ENCODE results near the gene CLSTN2. TPM values are rescaled to one million over a fixed set of nuclear protein-coding genes. Genes with fewer than 3 reads are reported as not detected.

Gene CLSTN2
- total and polyA plus RNA-seq, 12 donors = 0.67 to 17.8 (median 5.3) TPM

DNA sequence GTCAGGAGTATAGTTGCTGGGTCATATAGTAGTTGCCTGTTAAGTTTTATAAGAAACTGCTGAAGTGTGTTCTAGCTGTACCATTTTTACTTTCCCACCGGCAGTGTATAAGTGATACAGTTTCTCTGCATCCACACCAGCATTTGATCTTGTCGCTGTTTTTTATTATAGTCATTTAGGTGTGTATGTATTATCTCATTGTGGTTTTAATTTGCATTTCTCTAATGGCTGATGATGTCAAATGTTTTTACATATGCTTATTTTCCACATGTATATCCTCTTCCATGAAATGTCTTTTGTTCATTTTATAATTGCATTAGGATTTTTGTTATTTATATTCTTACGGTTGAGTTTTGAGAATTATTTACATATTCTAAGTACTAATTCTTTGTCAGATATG is 254.3 kb downstream of the CLSTN2 start:
- Histone ChIP-seq H3K4me1 (replicated peaks in 1 of 2) (peaks cover 6 to 18% of the 10 kb centered on the region in 2 donors), H3K9me3 (replicated peaks in 1 of 3) (no peaks in the 10 kb centered on the region), H3K4me3 (no peak overlapping the region), H3K27me3 (no peaks in the 10 kb centered on the region), H3K27ac (no peak overlapping the region), H3K36me3 (replicated peaks in 1 of 2) (no peaks in the 10 kb centered on the region)
- no peak for DNase-seq
- intact Hi-C loops (cut with DNase I) = no loop called here
- 95 to 97% (median 95%) methylated on average over 3 of the region's 3 CpGs for WGBS, 4 donors
- no peak for TF ChIP-seq POLR2A (IDR thresholded peaks at IDR 0.05)
- TF ChIP-seq, protein P1, sequence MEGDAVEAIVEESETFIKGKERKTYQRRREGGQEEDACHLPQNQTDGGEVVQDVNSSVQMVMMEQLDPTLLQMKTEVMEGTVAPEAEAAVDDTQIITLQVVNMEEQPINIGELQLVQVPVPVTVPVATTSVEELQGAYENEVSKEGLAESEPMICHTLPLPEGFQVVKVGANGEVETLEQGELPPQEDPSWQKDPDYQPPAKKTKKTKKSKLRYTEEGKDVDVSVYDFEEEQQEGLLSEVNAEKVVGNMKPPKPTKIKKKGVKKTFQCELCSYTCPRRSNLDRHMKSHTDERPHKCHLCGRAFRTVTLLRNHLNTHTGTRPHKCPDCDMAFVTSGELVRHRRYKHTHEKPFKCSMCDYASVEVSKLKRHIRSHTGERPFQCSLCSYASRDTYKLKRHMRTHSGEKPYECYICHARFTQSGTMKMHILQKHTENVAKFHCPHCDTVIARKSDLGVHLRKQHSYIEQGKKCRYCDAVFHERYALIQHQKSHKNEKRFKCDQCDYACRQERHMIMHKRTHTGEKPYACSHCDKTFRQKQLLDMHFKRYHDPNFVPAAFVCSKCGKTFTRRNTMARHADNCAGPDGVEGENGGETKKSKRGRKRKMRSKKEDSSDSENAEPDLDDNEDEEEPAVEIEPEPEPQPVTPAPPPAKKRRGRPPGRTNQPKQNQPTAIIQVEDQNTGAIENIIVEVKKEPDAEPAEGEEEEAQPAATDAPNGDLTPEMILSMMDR (IDR thresholded peaks at IDR 0.05) = no peak

DNA sequence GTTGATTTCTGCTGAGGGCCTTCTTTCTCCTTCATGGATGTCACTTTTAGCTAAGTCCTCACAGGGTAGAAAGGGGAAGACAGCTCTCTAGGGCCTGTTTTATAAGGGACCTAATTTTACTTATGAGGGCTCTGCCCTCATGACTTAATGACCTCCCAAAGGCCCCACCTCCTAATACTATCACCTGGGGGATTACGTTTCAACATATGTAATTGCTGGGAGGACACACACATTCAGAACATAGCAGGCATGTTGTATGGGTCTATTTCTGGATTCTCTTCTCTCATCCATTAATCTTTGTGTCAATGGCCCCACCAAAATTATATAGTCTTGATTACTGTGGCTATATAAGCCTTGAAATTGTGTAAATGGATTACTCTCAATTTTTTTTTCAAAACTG is 255.0 kb downstream of the CLSTN2 start:
- Histone ChIP-seq H3K27ac (no peak overlapping the region), H3K4me3 (no peak overlapping the region), H3K27me3 (no peaks in the 10 kb centered on the region), H3K4me1 (replicated peaks in 1 of 2) (peaks cover 6 to 18% of the 10 kb centered on the region in 2 donors), H3K9me3 (replicated peaks in 1 of 3) (no peaks in the 10 kb centered on the region), H3K36me3 (replicated peaks in 1 of 2) (no peaks in the 10 kb centered on the region)
- WGBS, 4 donors = 71 to 92% (median 81%) methylated on average over 1 of the region's 1 CpG
- no peak for DNase-seq
- TF ChIP-seq, protein P1 (IDR thresholded peaks at IDR 0.05) = no peak
- TF ChIP-seq POLR2A (IDR thresholded peaks at IDR 0.05) = no peak
- intact Hi-C loops (cut with DNase I) = no loop called here

DNA sequence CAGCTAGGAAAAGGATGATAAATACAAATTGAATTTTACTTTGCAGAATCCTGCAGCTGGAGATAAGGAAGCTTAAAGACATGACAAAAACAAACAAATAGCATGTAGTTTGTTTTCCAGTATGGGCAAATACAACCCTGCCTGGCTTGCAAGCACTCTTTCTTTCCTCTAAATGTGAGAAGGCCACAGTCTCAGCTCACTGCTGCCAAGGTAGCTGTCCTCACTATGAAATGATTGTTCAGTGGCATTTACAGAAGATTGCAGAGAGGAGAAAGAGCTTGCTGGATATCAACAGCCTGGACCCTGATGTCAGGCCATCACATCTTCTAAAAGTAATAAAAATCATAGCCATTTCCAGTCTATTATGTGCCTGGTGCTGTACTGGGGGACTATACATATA is 262.0 kb downstream of the CLSTN2 start:
- Histone ChIP-seq H3K27me3 (no peaks in the 10 kb centered on the region), H3K4me1 (replicated peaks in 1 of 2) (no peaks in the 10 kb centered on the region), H3K9me3 (replicated peaks in 1 of 3) (no peaks in the 10 kb centered on the region), H3K36me3 (replicated peaks in 1 of 2) (no peaks in the 10 kb centered on the region), H3K4me3 (no peak overlapping the region), H3K27ac (no peak overlapping the region)
- TF ChIP-seq POLR2A (IDR thresholded peaks at IDR 0.05) = no peak
- TF ChIP-seq, protein P1 (IDR thresholded peaks at IDR 0.05) = no peak
- intact Hi-C loops (cut with DNase I) = no loop called here
- no peak for DNase-seq

DNA sequence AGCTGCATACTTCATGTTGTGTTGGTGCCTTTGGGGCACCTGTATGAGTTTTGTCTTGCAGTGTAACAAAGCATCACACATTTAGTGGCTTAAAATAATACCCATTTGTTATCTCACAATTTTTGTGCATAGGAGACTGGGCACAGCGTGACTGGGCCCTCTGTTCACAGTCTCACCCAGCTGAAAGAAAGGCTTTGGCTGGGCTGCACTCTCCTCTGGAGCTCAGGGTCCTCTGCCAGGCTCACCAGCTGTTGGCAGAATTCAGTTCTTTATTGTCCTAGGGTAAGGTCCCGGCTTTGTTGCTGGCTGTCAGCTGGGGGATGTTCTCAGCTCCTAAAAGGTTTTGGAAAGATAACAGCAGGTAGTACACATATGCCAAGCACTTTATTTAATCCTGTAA is 263.3 kb downstream of the CLSTN2 start:
- Histone ChIP-seq H3K27me3 (no peaks in the 10 kb centered on the region), H3K9me3 (replicated peaks in 1 of 3) (no peaks in the 10 kb centered on the region), H3K27ac (no peak overlapping the region), H3K36me3 (replicated peaks in 1 of 2) (no peaks in the 10 kb centered on the region), H3K4me1 (replicated peaks in 1 of 2) (no peaks in the 10 kb centered on the region), H3K4me3 (no peak overlapping the region)
- 78 to 92% (median 88%) methylated on average over 1 to 2 of the region's 2 CpGs for WGBS, 4 donors
- no peak for TF ChIP-seq POLR2A (IDR thresholded peaks at IDR 0.05)
- TF ChIP-seq, protein P1 (IDR thresholded peaks at IDR 0.05) = no peak
- DNase-seq = no peak
- intact Hi-C loops (cut with DNase I) = no loop called here
